ENCODE results near the gene ANO8.

DNA sequence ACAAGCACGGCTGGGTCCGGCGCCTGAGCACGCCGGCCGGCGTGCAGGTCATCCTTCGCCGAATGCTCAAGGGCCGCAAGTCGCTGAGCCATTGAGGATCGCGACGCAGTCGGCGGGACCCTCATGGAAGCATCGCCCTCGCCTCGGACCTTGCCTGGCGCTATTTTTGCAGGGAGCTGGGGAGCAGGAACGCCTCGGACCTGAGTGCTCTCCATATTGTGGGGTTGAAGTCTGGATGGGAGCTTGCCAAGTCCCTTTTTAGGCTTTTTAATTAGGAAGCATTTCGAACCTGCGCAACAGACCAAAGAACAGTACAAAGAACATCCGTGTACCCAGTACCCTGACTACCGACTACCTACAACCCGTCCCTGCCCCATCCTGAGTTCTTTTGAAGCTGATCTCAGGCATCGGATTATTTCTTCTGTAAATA, 28.4 kb downstream of the ANO8 start:
- no peak for TF ChIP-seq CTCF (conservative IDR thresholded peaks at IDR 0.05 in 1 of 2, IDR thresholded peaks at IDR 0.05 in 1 of 2; ENCODE audit: extremely low read depth in 1 of 2, insufficient read depth in 1 of 2, low read depth in 1 of 2, low read length in 2 of 2)
- TF ChIP-seq EZH2 (IDR thresholded peaks at IDR 0.05; ENCODE audit: borderline replicate concordance, low read length), result no peak

All from mammary epithelial cell (primary cell).